MM.1S (cell line): Measurements from ENCODE around the gene MSI2.

ENCODE experiments used
- DNase-seq: peaks from one replicate; pipeline ENCODE4 v3.0.0-alpha.2; 2015
- H2AFZ ChIP-seq: fragments of 300-600 bp; sonication (generic); 2 replicates; pipeline ENCODE4 v1.6.0; 2016; ENCODE audit warnings: antibody characterized with exemption, low read length
- H3F3A ChIP-seq: fragments of 300-600 bp; sonication (generic); 2 replicates; pipeline ENCODE4 v1.6.1; 2016; ENCODE audit warnings: mild to moderate bottlenecking, antibody characterized with exemption, low read length, moderate library complexity, mixed read lengths; ENCODE audit not compliant: insufficient read depth
- H3K27ac ChIP-seq: fragments of 300-600 bp; sonication (generic); 2 replicates; pipeline ENCODE4 v1.5.1; 2016; ENCODE audit warnings: mild to moderate bottlenecking, low read length
- H3K27me3 ChIP-seq: fragments of 300-600 bp; sonication (generic); replicated peaks from 2 replicates; pipeline ENCODE4 v1.6.0; 2016; ENCODE audit warnings: low read length; ENCODE audit not compliant: insufficient read depth
- H3K36me3 ChIP-seq: fragments of 300-600 bp; sonication (generic); replicated peaks from 2 replicates; pipeline ENCODE4 v1.6.1; 2016; ENCODE audit warnings: mild to moderate bottlenecking, low read length, mixed read lengths; ENCODE audit not compliant: insufficient read depth
- H3K4me1 ChIP-seq: fragments of 300-600 bp; sonication (generic); 2 replicates; pipeline ENCODE4 v1.6.1; 2016; ENCODE audit warnings: low read length, mixed read lengths
- H3K4me2 ChIP-seq: fragments of 300-600 bp; sonication (generic); 2 replicates; pipeline ENCODE4 v1.6.0; 2016; ENCODE audit warnings: low read depth, low read length
- H3K4me3 ChIP-seq: fragments of 300-600 bp; sonication (generic); 2 replicates; pipeline ENCODE4 v1.5.1; 2016; ENCODE audit warnings: low read length, mixed read lengths
- H3K79me2 ChIP-seq: fragments of 300-600 bp; sonication (generic); 2 replicates; pipeline ENCODE4 v1.6.1; 2016; ENCODE audit warnings: mixed run types, low read length, mixed read lengths
- H3K9ac ChIP-seq: fragments of 300-600 bp; sonication (generic); 2 replicates; pipeline ENCODE4 v1.6.1; 2016; ENCODE audit warnings: low read length, mixed read lengths
- H3K9me2 ChIP-seq: fragments of 300-600 bp; sonication (generic); replicated peaks from 2 replicates; pipeline ENCODE4 v1.6.1; 2016; ENCODE audit warnings: mild to moderate bottlenecking, low read length, mixed read lengths; ENCODE audit not compliant: insufficient read depth
- H3K9me3 ChIP-seq: fragments of 300-600 bp; sonication (generic); replicated peaks from 2 replicates; pipeline ENCODE4 v1.6.1; 2016; ENCODE audit warnings: mild to moderate bottlenecking, low read length, mixed read lengths; ENCODE audit not compliant: insufficient read depth
- H4K20me1 ChIP-seq: fragments of 300-600 bp; sonication (generic); 2 replicates; pipeline ENCODE4 v1.6.1; 2016; ENCODE audit warnings: mild to moderate bottlenecking, low read length, moderate library complexity, mixed read lengths; ENCODE audit not compliant: insufficient read depth
- EZH2 ChIP-seq: fragments of 300-600 bp; sonication (generic); optimal IDR thresholded peaks from 2 replicates; pipeline ENCODE3; 2017; ENCODE audit warnings: low read depth, mild to moderate bottlenecking, antibody characterized with exemption, low read length, mixed read lengths
- EZH2phosphoT487 ChIP-seq: fragments of 300-600 bp; sonication (generic); IDR thresholded peaks from 2 replicates; pipeline ENCODE4 v1.6.1; 2018; ENCODE audit warnings: antibody characterized with exemption, low read length
- TF ChIP-seq, protein P1 (sequence below): fragments of 300-600 bp; sonication (generic); IDR thresholded peaks from 2 replicates; pipeline ENCODE4 v1.5.1; 2016; ENCODE audit warnings: antibody characterized with exemption, low read length, mixed read lengths

MSI2 gene

DNA sequence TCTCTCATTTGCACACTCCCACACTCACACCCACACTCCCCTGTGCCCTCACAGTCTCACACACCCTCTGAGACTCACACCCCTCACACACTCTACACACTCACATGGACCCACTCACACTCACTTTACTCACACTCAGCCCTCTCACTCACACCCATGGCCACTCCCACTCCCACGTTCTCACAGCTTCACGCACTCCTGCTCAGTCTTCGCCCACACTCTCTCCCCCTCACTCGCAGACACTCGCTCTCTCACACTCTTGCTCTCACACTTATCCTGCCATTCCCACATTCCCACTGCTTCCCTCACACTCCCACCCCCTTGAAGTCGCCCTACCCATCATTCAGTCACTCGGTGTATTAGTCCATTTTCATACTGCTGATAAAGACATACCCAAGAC lies 440.9 kb downstream of the MSI2 start:
- no peaks in the 10 kb centered on the region for H3K9me2 ChIP-seq
- H3K4me3 ChIP-seq: no peak overlapping the region
- DNase-seq: no peak
- H3K9ac ChIP-seq: no peak overlapping the region
- TF ChIP-seq EZH2: no peak
- TF ChIP-seq, protein P1, sequence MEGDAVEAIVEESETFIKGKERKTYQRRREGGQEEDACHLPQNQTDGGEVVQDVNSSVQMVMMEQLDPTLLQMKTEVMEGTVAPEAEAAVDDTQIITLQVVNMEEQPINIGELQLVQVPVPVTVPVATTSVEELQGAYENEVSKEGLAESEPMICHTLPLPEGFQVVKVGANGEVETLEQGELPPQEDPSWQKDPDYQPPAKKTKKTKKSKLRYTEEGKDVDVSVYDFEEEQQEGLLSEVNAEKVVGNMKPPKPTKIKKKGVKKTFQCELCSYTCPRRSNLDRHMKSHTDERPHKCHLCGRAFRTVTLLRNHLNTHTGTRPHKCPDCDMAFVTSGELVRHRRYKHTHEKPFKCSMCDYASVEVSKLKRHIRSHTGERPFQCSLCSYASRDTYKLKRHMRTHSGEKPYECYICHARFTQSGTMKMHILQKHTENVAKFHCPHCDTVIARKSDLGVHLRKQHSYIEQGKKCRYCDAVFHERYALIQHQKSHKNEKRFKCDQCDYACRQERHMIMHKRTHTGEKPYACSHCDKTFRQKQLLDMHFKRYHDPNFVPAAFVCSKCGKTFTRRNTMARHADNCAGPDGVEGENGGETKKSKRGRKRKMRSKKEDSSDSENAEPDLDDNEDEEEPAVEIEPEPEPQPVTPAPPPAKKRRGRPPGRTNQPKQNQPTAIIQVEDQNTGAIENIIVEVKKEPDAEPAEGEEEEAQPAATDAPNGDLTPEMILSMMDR: no peak
- no peak for TF ChIP-seq EZH2phosphoT487
- H3K79me2 ChIP-seq: no peaks in the 10 kb centered on the region
- no peak overlapping the region for H2AFZ ChIP-seq
- no peak overlapping the region for H3K27ac ChIP-seq
- no peaks in the 10 kb centered on the region for H3F3A ChIP-seq
- H3K4me2 ChIP-seq: no peak overlapping the region
- H3K27me3 ChIP-seq: no peaks in the 10 kb centered on the region
- H3K4me1 ChIP-seq: no peaks in the 10 kb centered on the region
- no peaks in the 10 kb centered on the region for H4K20me1 ChIP-seq
- H3K36me3 ChIP-seq: no peaks in the 10 kb centered on the region
- H3K9me3 ChIP-seq: no peaks in the 10 kb centered on the region

DNA sequence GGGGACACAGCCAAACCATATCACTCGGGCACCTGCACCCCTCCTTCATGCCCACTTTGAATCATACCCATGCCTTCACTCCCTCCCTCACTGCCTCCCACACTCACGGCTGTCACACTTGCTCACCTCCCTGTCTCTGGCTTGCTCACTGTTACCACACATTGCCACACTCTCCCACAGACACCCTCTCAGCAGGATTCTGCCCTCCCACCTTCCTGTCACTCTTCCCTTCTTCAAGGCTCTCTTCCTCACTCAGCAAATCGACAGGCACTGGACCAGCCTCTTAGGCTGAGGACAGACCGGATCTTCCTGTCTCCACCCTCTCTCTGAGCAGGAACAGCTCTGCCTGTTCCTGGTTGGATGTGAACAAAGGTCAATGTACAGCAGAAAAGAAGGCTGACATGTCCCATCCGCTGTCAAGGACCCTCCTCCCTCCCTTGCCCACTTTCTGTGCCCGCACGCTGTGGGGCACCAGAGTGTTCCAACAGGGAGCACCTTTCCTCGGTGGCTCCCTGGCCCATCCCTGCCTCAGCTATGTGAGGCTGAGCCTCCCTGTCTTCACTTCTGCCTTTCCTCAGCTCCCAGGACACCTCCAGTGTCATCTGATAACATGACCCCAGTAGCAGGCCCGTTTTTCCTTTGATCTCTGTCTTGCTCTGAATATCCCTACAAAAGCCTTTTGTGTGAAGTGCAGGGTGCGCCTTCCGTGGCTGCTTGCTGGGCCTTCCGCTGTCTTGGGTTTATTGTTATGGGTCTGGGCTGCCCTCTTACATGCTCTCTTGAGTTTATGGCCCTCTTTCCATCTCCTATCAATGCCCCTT lies 441.8 kb downstream of the MSI2 start:
- no peak overlapping the region for H3K9ac ChIP-seq
- no peak overlapping the region for H3K4me3 ChIP-seq
- TF ChIP-seq EZH2phosphoT487: no peak
- no peak for TF ChIP-seq EZH2
- TF ChIP-seq, protein P1: no peak
- no peaks in the 10 kb centered on the region for H3K79me2 ChIP-seq
- no peaks in the 10 kb centered on the region for H3K9me2 ChIP-seq
- H3K36me3 ChIP-seq: no peaks in the 10 kb centered on the region
- H3K27me3 ChIP-seq: no peaks in the 10 kb centered on the region
- no peaks in the 10 kb centered on the region for H4K20me1 ChIP-seq
- no peak for DNase-seq
- no peak overlapping the region for H3K27ac ChIP-seq
- H3K9me3 ChIP-seq: no peaks in the 10 kb centered on the region
- H3K4me2 ChIP-seq: no peak overlapping the region
- no peaks in the 10 kb centered on the region for H3F3A ChIP-seq
- H2AFZ ChIP-seq: no peak overlapping the region
- no peaks in the 10 kb centered on the region for H3K4me1 ChIP-seq

DNA sequence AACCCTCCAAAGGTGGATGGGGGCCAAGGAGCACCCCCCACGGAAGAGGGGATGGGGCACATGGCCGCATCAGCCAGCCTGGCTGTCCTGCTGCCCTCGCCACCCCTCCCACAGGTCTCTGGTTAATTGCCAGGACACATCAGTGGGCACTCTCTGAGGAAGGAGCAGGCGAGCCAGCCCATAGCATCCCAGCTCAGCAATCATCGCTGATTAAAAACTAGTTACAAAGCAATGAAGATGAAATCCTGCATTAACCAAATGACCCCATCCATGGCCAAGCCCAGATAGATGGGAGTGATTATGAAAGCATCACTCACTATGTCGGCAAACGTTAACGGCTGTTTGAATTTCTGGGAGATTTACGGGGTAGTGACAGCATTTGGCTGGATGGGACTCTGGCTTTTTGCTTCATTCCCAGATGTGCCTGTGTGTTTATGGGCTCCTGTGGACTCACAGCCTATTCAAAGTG lies 443.5 kb downstream of the MSI2 start:
- TF ChIP-seq, protein P1: no peak
- TF ChIP-seq EZH2phosphoT487 (no peak), EZH2 (no peak)
- Histone ChIP-seq H3K27ac (no peak overlapping the region), H3K4me2 (no peak overlapping the region), H3K4me1 (no peaks in the 10 kb centered on the region), H3K9ac (no peak overlapping the region), H3K4me3 (no peak overlapping the region), H2AFZ (no peak overlapping the region), H3K9me2 (no peaks in the 10 kb centered on the region), H3F3A (no peaks in the 10 kb centered on the region), H3K36me3 (no peaks in the 10 kb centered on the region), H4K20me1 (no peaks in the 10 kb centered on the region), H3K27me3 (no peaks in the 10 kb centered on the region), H3K79me2 (no peaks in the 10 kb centered on the region), H3K9me3 (no peaks in the 10 kb centered on the region)
- DNase-seq: no peak
